OCI-LY1 (cell line): ENCODE data around the gene CD109.

Source experiments
- CTCF ChIP-seq: fragments of 200-600 bp; sonication (generic), shearing (Covaris generic); IDR thresholded peaks from 2 replicates; pipeline ENCODE4 v1.5.1; 2017; ENCODE audit warnings: mild to moderate bottlenecking, antibody characterized with exemption, low read length, moderate library complexity, mixed read lengths
- EZH2 ChIP-seq: fragments of 200-600 bp; sonication (generic), shearing (Covaris generic); IDR thresholded peaks from 2 replicates; pipeline ENCODE4 v1.8.0; 2017; ENCODE audit warnings: borderline replicate concordance, mixed run types, mild to moderate bottlenecking, antibody characterized with exemption, low read length, moderate library complexity, mixed read lengths

- TF ChIP-seq CTCF = peak; percentile 34; the same call in 1 of the 2 replicates
- no peak for TF ChIP-seq EZH2
Observed at GRCh38 chr6:73652637-73653570, 43.1 kb upstream of the CD109 start.
